ENCODE data around the gene FOXO1. TPM values are rescaled to one million over a fixed set of nuclear protein-coding genes. Genes with fewer than 3 reads are reported as not detected.

Gene FOXO1
- total RNA-seq, 1 donor from 2014 or later, result 9.7 TPM

DNA sequence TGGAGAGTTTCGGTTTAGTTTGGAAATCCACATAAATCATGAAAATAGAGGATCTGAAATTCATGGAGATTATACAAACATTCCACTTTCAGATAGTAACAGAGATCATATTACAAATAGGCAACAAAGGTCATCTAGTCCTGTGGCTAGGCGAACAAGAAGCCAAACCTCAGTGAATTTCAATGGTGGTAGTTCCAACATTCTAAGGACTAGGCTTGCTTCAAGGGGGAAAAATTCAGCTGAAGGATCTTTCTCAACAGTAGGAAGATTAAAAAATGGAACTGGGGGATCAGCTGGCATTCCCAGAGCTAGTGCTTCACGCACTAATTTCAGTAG is 47.0 kb downstream of the FOXO1 start:
- Mint-ChIP-seq H3K4me1 (ENCODE audit: low read depth) (peaks cover 24% of the 10 kb centered on the region), H3K9me3 (ENCODE audit: low read depth) (no peaks in the 10 kb centered on the region), H3K27ac (ENCODE audit: unreplicated experiment) (no peak overlapping the region), H3K27me3 (ENCODE audit: low read depth) (no peaks in the 10 kb centered on the region), H3K4me3 (ENCODE audit: unreplicated experiment) (no peak overlapping the region), H3K36me3 (ENCODE audit: low read depth) (peaks cover 2% of the 10 kb centered on the region)
- no peak for TF ChIP-seq CTCF (IDR thresholded peaks at IDR 0.05)
- no peak for DNase-seq (ENCODE audit: low spot score)

DNA sequence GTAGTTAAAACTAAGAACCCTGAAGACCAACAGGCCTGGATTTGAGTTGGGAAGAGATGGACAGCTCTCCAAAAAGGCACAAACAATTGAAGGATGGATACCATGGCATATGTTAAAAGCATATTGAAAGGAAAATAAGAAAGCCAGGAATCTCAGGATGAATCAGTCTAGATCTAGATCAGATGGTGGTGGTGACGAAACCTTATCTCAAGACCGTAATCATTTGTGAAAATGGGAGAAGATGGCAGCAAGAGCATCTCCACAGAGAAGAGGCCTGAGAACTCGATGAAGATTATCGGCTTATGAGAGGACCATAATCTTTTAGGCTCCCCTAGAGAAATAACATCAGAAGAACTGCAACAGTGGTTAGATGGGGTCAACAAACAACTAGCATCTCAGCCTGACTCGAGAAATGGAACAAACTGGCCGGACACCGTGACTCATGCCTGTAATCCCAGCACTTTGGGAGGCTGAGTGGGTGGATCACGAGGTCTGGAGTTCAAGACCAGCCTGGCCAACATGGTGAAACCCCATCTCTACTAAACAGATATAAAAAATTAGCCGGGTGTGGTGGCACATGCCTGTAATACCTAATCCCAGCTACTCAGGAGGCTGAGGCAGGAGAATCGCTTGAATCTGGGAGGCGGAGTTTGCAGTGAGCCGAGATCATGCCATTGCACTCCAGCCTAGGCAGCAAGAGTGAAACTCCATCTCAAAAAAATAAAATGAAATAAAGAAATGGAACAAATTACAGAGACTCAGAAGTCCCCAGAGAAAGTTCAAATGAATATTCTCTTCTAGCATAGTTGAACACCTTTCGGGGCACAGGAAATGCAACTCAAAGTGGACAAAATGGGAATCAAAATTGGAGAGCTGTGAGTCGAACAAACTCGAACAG is 47.6 kb downstream of the FOXO1 start:
- H3K4me1 Mint-ChIP-seq (ENCODE audit: low read depth), result peaks cover 19% of the 10 kb centered on the region
- DNase-seq (ENCODE audit: low spot score), result no peak

DNA sequence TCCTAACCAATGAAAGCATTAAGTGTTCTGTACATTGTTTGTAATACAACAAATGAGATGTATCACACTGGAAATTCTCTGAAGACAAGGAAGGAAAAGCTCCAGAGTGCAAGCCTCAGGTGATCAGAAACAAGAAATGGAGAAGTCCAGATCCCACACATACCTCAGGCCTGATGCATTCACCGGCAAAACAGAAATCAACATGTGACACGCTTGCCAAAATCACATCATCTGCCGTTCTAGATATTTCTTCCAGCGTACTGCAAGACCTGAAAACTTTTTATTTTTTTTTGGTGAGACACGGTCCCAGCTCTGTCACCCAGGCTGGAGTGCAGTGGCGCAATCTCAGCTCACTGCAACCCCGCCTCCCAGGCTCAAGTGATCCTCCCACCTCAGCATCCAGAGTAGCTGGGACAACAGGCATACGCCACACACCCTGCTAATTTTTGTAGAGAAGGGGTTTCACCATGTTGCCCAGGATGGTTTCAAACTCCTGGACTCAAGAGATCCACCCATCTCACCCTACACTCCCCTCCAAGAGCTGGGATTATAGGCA is 48.6 kb downstream of the FOXO1 start:
- H3K27me3 Mint-ChIP-seq (ENCODE audit: low read depth), result no peaks in the 10 kb centered on the region

More for the DNA sequence above, 47.6 kb downstream of the FOXO1 start:
- Mint-ChIP-seq H3K4me3 (ENCODE audit: unreplicated experiment) (no peak overlapping the region), H3K27ac (ENCODE audit: unreplicated experiment) (no peak overlapping the region), H3K9me3 (ENCODE audit: low read depth) (no peaks in the 10 kb centered on the region), H3K27me3 (ENCODE audit: low read depth) (no peaks in the 10 kb centered on the region), H3K36me3 (ENCODE audit: low read depth) (peaks cover 2% of the 10 kb centered on the region)
- no peak for TF ChIP-seq CTCF (IDR thresholded peaks at IDR 0.05)

DNA sequence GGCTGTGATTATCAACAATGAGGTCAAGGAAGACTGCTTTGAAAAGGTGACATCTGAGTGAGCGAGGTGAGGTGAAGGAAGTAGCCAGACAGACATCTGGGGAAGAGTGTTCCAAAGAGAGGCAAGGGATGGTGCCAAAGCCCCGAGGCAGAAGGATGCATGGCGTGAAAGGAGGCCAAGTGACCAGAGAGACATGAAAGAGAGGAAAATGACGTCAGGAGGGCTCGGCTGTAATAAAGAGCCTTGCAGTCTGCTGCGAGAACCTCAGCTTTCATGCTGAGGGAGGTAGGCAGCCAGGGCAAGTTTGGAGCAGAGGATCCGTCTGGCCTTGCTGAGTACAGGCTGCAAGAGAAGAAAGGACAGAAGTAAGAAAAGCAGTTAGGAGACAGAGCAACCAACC is 50.8 kb downstream of the FOXO1 start:
- H3K4me1 Mint-ChIP-seq (ENCODE audit: low read depth), result peaks cover 20% of the 10 kb centered on the region
- TF ChIP-seq CTCF (IDR thresholded peaks at IDR 0.05), result no peak
- no peaks in the 10 kb centered on the region for H3K27me3 Mint-ChIP-seq (ENCODE audit: low read depth)
- H3K27ac Mint-ChIP-seq (ENCODE audit: unreplicated experiment), result no peak overlapping the region
- H3K4me3 Mint-ChIP-seq (ENCODE audit: unreplicated experiment), result no peak overlapping the region
- no peak for DNase-seq (ENCODE audit: low spot score)
- no peaks in the 10 kb centered on the region for H3K9me3 Mint-ChIP-seq (ENCODE audit: low read depth)
- H3K36me3 Mint-ChIP-seq (ENCODE audit: low read depth), result peaks cover 2% of the 10 kb centered on the region

More for the DNA sequence above, 48.6 kb downstream of the FOXO1 start:
- peaks cover 2% of the 10 kb centered on the region for H3K36me3 Mint-ChIP-seq (ENCODE audit: low read depth)
- no peak for DNase-seq (ENCODE audit: low spot score)
- no peaks in the 10 kb centered on the region for H3K9me3 Mint-ChIP-seq (ENCODE audit: low read depth)
- no peak overlapping the region for H3K4me3 Mint-ChIP-seq (ENCODE audit: unreplicated experiment)
- peaks cover 20% of the 10 kb centered on the region for H3K4me1 Mint-ChIP-seq (ENCODE audit: low read depth)
- no peak for TF ChIP-seq CTCF (IDR thresholded peaks at IDR 0.05)
- no peak overlapping the region for H3K27ac Mint-ChIP-seq (ENCODE audit: unreplicated experiment)

DNA sequence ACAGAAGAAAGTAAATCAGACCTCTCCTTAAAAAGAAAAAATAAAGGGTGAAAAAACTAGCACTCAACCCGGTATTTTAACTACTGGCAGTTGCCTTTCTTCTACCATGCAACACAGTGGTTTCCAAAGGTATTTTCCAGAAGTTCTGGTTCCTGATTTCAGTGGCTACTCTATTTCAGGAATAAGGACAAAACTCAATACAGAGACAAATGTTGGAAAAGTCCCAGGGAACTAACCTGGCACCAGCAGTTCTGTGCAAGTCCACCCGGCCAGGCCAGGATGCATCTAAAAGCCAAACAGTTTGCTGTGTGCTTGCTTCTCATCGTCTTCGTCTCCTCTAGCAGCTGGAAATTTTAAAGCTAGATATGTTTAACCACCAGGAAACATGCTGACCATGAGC is 52.5 kb downstream of the FOXO1 start:
- Mint-ChIP-seq H3K36me3 (ENCODE audit: low read depth) (peaks cover 2% of the 10 kb centered on the region), H3K4me1 (ENCODE audit: low read depth) (peaks cover 21% of the 10 kb centered on the region), H3K27me3 (ENCODE audit: low read depth) (no peaks in the 10 kb centered on the region), H3K4me3 (ENCODE audit: unreplicated experiment) (no peak overlapping the region), H3K27ac (ENCODE audit: unreplicated experiment) (no peak overlapping the region), H3K9me3 (ENCODE audit: low read depth) (no peaks in the 10 kb centered on the region)
- DNase-seq (ENCODE audit: low spot score), result no peak
- TF ChIP-seq CTCF (IDR thresholded peaks at IDR 0.05), result no peak
